ENCODE measurements around the gene DNAJC16.
"Not testable (repeated sequence)": the region's sequence is repeated elsewhere in the genome, so short reads cannot be mapped to it uniquely, and the experiment has no call there.

- TF ChIP-seq, protein P1, sequence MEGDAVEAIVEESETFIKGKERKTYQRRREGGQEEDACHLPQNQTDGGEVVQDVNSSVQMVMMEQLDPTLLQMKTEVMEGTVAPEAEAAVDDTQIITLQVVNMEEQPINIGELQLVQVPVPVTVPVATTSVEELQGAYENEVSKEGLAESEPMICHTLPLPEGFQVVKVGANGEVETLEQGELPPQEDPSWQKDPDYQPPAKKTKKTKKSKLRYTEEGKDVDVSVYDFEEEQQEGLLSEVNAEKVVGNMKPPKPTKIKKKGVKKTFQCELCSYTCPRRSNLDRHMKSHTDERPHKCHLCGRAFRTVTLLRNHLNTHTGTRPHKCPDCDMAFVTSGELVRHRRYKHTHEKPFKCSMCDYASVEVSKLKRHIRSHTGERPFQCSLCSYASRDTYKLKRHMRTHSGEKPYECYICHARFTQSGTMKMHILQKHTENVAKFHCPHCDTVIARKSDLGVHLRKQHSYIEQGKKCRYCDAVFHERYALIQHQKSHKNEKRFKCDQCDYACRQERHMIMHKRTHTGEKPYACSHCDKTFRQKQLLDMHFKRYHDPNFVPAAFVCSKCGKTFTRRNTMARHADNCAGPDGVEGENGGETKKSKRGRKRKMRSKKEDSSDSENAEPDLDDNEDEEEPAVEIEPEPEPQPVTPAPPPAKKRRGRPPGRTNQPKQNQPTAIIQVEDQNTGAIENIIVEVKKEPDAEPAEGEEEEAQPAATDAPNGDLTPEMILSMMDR (IDR thresholded peaks at IDR 0.05 in 4 of 5, conservative IDR thresholded peaks at IDR 0.05 in 1 of 5), result not testable (repeated sequence)
- TF ChIP-seq POLR2A (IDR thresholded peaks at IDR 0.05), result not testable (repeated sequence)
These were observed 43.6 kb upstream of the DNAJC16 start for GRCh38 chr1:15482983-15483543.

Data from gastrocnemius medialis (tissue), 4 donors.